NCI-H2196 (cell line): ENCODE results near the gene HOXC9.

Experiments used
- DNase-seq: peaks from one replicate; lab custom pipeline; 2025; ENCODE audit not compliant: unreplicated experiment; lab: John Stamatoyannopoulos, UW

HOXC9 gene

DNA sequence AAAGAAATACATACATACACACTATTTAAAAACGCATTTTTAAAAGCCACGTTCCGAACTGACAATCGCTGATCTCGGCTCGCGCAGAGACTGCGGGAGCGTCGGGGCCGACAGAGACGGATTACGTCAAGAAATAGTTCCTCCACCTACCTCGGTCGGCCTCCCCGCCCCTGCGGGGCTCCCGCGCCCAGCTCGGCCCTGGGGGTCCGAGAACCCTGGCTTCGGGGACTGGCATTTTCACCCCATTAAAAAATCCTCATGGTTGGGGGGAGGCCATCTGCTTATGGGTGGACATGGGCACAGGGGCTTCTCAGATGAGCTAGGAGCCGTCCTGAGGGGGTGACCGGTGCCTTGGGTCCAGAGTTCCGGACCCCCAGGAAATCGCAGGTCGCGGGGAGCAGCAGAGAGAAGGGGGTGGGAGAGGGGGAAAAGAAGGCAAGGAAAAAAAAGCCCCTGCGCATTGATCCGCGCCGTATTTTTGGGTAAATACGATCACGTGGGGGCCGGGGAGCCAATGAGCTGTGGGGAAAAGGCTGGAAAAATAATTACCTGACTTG, 324 bp upstream of the HOXC9 start:
- DNase-seq = no peak

DNA sequence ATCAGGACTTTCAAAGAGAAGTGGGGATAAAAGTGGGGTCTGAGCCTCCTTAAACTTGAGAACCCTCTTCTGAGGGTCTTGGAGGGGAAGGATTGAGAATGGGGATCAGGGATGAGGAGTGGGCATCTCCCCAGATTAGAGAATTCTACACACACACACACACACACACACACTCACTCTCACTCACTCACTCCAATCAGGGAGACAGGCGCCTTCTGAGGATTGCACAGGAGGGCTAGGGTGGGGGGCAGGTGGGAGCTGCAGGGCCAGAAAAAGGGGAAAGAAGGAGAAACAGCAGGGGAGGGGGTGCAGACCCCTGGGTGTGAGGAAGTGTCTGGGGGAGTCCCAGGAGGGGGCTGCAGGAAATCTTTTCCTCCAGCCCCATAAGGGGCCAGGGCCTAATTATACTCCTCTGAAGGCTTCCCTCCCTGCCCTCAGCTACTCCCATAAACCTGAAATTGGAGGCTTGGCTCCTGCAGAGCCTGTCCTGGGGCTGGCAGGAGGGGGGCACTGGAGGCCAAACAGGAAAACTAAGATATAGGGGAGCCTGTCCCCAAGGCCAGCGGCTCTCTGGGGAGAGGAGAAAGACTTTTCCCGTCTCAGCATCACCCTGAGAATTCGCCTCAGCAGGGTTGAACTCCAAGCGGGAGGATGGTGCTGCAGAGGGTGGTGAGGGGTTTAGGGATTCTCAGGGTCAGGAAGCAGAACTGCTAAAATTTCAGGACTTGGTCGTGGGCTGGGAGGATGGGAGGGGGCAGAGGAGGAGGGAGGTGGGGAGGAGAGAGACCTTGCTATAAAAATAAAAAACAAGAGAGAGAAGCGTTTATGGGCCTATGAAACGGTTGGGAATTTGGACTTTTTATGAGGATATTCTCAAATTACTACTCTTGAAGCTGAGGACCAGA, 1.6 kb downstream of the HOXC9 start:
- DNase-seq = no peak

DNA sequence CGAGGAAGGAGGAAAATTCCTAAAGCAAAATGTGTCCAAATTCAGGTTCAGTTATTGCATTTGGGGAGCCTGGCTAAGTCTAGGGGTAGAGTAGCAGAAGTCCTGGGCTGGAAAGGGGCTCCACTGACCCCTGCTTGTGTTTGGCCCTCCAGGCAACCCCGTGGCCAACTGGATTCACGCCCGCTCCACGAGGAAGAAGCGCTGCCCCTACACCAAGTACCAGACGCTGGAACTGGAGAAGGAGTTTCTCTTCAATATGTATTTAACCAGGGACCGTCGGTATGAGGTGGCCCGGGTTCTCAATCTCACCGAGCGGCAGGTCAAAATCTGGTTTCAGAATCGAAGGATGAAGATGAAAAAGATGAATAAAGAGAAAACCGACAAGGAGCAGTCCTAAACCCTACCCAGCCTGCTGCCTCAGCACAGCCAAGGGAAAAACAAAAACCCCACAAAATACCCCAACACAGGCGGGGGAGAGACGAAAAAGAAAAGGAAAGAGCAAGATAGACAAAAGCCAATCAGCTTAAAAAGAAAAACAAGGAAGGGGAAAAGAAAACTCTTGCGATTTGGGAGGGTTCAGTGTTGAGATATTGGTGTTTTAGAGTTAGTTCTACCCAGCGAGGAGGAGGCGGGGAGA, 2.4 kb downstream of the HOXC9 start:
- DNase-seq = no peak

DNA sequence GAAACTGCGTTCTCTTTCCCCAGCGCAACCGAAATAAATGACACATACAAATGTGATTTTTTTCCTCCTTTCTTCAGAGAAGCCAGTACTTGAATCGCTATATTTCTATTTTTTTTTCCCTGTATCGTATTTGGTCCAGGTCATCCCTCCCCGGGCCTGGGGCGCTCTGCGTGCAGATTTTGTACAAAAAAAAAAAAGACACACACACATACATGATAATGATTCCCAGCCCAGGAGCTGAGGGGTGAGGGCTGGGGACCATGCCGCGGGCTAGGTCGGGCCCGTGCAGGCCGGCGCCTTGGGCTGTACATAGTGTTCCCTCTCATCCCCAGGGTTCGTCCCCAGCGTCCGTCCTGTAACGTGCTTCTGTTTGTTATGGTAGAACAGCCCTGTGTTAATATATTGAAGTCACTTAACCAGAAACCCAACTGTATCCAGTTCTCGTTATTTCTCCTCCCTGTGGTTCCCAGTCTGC, 3.0 kb downstream of the HOXC9 start:
- DNase-seq = no peak

DNA sequence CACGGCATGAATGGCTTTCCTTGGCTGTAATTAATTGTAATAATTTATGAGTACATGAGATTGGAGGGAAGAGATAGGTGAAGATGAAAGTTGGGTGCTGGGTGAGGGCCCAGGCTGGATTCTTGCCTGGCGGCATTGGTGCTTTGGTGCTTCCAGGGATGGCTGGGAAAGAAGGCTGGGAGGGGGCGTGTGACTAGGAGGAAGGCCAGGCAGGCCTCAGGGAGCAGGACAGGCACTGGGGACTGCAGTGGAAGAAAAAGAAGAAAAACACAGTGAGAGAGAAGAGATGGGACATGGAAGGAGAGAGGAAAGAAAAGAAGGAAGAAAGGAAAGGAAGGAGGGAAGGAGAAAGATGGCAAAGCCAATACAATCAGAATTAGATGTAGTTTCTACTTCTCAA, 3.7 kb downstream of the HOXC9 start:
- no peak for DNase-seq

DNA sequence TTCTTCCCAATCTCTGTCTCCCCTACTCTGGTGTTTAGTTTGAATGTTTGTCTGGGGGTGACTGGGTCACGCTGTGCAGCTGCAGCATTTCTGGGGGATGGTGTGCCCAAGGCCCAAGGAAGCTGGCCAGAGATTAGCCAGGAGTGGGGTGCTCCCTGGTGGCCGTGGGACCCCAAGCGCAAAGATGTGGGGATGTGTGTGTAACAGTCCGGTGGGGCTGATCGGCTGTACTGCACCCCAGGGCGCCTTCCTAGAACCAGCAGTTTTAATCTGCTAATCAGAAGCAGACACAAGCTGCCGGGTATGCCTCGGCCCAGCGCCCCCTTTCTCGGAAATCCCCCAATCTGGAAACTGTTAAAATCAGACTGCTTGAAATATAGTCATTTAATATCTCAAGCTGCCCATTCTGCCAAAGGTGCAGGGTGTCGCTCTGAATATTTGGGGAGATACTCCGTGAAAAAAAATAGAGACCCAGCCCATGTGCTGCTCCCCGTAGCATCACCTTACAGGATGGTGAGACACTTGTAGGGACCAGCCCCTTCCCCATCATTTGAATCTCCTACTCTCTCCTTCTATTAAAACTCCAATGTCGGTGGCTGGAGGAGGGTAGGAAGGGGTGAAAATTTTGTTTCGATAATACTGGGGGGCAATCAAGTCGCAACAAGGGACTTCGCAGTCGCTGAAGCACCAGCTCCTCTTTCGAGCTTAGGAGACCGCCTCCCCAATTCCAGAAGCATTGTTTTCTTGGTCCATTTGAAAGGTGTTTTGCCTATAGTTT, 4.3 kb downstream of the HOXC9 start:
- DNase-seq = no peak

DNA sequence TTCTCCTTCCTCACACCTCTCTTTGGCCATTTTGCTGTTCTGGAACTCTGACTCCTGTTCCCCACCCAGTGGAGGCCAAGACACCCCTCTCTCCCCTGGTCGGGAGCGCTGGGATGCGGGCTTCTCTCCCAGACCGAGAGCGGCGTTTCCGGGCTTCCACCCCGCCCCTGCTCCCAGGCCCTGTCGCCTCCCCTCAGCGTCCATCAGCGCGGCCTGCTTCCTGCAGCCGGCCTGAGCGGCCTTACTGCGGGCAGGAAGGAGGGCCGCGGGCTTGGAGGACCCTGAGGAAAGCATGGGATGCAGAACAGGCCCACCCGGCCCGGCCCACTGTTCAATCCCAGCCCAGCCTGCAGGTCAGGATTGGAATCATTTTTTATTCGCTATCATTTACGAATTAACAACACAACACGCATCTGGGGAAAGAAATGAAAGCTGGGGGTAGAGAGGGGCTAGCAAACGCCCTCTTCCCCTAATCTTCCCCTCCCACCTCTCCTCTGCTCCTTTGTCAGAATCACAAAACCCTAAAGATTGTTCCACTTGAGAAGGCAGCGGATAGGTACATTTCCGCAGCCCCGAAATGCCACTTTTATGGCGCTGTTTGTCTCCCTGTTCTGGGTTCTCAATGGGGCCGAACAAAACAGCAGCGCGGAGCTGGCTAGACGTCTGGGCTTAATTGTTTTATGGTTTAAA, 5.0 kb downstream of the HOXC9 start:
- DNase-seq = no peak

DNA sequence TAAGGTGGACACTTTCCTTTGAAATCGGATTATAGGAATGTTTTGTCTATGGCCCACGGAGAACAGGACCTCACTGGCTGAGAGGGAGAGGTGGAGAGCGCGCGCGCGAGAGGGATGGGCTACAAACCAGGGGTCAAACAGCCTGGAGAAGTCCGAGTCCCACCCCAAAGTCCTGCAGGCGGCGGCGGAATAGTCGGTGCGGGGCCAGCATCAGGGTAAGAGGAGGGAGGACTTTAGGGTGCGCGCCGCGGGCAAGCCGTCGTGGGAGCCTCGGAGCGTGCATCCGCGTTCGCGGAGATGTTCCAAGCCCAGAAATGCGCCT, 5.5 kb downstream of the HOXC9 start:
- DNase-seq = no peak

DNA sequence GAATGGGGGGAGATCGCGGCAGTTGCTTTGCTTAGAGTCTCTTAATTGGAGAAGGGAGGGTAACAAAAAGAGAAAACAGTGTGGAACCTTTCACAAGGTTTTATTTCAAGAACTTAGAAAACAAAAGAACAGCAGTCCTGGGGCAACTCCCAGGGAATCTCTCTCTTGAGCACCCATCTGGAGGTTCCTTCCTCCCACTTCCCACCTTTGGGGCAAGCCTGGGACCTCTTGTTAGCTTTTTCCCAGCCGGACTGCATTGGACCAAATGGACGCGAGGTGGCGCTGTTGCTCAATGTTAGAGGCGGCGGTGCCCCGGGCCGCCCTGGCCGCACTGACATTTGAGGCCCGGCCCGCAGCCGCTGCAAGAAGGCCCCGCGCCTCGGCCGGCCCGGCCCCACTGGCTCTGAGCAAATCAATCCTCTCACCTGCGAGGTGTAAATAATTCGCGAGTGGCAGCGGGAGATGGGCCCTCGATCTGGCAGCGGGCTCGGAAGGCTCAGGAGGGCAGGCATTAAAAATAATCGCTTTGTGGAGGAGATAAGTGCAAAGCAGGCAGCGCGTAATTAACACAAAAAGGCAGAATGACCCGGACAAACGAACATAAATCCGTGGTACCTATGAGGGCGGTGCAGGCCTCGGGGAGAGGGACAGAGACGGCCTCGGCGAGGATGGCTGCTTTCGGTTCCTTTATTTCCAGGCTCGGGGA, 6.0 kb downstream of the HOXC9 start:
- DNase-seq = peak; percentile 90

DNA sequence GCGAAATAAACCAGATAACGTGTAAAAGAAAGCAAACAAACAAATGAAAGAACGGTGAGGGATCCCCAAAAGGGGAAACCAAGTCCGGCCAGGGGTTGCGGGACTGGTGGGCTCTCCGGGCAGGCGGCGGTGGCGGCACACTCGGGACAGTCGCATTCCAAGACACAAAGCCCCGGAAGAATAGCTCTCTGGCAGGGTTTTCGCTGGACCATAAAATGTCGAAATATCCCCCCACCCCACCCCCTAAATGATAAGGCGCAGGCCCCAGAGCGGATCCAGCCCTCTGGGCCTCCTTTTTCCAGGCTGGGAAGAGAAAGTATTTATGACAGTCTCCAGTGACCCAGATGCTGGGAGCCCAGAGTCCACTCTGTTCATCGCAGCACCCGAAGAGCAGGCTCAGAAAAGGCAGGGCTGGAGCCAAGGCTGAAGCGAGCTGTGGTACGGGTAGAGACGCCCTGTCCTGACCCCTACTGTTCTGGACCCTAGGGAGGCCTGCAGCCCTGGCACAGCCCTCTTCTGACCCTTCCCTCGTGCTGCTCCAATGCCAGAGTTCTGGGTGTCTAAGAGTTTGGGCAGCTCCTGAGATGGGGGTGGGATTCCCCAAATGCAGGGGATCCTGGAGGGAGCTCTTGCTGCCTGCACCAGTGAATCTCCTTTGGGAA, 6.7 kb downstream of the HOXC9 start:
- no peak for DNase-seq

DNA sequence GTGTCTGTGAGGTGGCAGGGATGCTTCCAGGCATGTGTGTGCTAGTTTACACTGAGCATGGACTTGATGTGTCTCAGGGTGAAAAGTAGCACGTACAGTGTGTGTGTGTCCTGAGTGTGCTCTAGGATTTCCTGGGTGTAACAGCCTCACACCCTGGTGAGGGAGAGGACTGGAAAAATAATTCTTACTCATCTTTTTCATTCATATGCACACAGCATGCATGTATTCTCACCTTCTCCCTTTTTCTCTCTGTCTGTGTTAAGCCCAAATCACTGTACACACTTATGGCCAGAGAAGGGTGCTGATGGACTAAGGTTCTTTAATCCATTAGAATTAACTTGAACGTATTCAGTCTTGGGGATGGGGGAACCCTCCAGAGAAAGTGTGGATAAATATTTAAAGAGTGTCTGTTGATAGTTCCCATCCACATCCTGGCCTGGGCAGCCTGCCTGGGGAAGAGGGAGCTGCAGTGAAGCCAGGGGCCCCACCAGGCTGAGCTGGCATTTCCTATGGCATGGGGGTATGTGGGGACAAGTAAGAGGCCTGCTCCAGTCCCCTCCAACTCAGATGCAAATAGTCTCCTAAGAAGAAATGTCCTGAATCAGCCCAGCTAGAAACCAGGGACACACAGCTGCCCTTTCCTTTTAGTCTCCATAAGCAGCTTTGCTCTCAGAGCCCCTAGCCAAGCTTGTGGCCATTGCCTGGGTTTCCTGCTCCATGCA, 7.7 kb downstream of the HOXC9 start:
- DNase-seq = no peak

DNA sequence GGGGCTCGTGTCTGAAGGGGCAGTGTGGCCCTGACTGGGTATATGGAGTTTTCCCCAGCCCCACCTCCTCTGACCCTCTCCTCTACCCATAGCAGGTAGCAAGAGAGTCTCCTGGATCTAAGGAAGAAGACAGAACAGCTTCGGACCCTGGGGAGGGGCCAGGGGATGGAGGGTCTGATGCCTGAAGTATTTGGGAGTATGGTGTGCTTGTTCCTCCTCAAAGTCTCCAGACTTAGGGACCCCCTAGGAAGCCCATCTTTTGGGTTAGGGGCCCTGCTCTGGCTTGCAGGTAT, 8.2 kb downstream of the HOXC9 start:
- DNase-seq = no peak

DNA sequence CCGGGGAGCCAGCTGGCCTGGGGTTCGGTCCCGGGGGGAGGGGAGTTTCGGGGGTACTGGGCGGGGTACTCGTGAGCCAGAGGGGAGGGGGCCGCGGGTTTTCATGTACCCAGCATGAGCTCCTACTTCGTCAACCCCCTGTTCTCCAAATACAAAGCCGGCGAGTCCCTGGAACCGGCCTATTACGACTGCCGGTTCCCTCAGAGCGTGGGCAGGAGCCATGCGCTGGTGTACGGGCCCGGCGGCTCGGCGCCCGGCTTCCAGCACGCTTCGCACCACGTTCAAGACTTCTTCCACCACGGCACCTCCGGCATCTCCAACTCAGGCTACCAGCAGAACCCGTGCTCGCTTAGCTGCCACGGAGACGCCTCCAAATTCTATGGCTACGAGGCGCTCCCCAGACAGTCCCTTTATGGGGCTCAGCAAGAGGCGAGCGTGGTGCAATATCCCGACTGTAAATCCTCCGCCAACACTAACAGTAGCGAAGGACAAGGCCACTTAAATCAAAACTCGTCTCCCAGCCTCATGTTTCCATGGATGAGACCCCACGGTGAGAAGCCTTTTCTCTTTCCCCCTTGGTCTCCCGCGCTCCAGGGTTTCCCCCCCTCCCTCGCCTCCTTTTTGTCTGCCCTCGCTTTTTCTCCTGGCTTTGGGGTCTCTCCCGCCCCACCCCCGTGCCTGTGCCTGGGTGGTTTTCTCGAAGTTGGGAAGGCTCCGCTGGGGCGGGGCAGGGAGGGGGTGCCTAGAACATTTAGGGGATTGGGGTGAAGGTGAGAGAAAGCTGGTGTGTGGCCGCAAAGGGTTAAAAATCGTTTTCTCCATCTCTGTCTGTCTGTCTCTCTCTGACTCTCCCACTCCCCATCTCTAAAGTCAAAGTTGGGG, 9.5 kb downstream of the HOXC9 start:
- no peak for DNase-seq

DNA sequence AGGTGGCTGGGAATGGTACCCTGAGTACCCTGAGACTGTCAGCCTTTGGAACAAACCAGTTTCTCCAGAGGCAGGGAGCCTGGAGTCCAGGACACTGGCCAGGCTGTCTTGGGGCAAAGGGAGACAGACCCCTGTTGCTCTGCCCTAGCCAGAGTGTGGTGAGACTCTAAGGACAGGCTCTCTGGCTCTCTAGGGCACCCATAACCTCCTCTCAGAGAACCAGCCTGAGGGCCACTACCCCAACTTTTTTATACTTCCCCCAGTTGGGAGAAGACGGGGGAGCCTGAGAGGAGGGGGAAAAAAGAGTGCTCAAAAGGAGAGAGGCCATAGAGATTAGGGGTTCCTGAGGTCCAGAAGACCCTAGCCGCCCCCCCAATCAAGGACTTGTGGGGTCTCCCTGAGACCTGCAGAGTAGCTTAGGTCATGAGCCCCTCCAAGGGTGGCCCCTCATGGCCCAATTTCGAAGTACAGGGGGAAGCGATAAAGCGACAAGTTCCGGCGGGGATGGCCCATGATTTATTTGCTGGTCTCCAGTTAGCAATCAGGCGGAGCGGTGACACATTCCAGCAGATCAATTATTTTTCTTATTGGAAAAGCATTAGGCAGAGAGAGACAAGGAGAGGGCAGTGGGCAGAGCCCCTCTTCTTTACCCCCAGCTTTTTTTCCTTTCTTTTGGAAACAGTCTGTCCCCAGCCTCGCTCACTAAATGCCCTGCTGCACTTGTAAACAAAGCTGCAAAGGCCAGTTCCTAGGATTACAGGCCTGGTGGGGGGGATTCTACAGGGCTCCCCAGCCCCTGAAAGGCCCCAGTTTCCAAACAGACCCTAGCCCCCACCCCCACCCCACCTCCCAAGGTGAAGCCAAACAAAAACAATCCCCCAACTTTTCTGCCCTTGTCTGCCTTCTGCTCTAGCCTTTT, 10.4 kb downstream of the HOXC9 start:
- DNase-seq = no peak

DNA sequence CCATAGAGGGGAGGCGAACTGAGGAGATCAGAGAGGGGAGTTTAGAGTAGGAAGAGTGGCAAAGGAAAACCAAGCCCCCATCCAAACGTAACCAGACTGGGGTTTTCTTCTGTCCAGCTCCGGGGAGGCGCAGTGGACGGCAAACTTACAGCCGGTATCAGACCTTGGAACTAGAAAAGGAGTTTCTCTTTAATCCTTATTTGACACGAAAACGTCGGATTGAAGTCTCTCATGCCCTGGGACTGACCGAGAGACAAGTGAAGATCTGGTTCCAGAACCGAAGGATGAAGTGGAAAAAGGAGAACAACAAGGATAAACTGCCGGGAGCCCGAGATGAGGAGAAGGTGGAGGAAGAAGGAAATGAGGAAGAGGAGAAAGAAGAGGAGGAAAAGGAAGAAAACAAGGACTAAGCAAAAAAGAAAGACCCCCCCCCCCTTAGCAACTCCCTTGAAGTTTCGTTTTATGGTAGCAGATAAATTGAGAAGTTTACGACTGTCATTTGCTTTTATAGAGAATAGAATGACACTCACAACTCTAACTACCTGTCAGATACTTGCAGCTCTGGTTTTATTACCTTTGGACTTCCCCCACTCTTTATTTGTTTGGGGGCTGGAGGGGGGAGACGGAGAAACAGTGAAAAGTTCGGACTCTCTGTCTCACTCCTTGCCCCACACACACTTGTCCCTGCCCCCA, 11.2 kb downstream of the HOXC9 start:
- DNase-seq = no peak

DNA sequence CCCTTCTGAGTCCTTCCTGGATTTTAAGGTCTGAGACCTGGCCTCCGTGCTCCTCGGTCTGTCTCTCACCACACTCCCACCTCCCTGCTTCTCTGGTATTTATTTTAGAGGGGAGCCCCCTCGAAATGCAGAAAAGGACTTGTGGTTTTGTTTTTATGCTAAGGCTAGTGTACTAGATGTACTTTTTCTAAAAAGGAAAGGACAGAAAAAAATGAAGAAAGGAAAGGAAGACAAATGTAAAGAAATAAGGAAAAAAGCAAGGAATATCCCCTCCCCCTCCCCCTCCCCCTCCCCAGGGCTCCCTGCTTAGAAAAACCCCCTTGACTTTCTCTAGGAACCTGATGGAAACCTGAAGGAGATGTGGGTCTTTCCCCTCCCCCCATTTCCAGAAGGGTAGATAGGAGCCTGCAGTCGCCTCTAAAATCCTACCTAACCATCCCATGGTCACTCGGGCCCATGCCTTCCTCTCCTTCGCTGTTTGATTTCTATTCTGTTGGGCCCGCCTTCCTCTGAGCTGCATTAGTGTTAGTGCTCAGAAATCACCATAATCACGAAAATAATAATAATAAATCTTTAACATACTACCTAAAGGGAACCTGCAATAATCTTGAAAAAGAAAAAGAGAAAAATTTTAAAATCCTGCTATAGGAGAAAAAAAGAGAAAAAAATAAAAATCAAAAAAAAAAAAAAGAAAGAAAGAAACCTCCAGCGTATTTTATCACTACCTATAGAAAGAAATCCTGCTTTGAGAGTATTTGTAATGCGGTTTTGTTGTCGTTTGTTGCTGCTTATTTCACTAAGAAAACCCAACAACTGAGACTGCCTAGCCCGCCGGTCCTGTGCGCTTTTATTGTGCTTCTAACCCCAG, 11.9 kb downstream of the HOXC9 start:
- DNase-seq = no peak
